ENCODE measurements around the gene EPB41L2. TPM values are rescaled to one million over a fixed set of nuclear protein-coding genes. Genes with fewer than 3 reads are reported as not detected.
A peak's percentile ranks its signal among the peaks of the same experiment; 100 is the strongest.

The EPB41L2 gene
- total and polyA plus RNA-seq, 8 donors, result 13.0 to 63.0 (median 17.4) TPM

DNA sequence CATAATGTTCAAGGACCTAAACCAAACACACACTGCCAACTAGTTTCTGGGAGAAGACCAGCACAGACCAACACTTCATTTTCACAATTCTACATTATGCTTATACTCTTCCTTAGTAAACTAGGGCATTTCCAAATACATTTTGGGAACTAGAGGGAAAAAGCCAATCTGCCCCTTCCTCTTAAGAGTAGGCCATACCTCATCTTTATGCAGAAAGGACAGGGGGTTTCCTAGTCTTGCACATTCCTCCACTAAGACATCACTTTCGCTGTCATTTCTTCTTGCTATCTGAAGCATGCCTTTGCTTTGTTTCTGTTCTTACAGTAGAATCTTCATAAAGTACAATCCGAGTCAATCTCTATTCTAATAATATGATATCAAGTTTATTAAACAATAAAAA lies 130.1 kb downstream of the EPB41L2 start:
- no peak overlapping the region for H3K4me3 ChIP-seq
- FAIRE-seq (no peak), DNase-seq (no peak), ATAC-seq (no peak)
- no peak overlapping the region for H3K27ac ChIP-seq
- H3K4me1 ChIP-seq, result peaks cover 0 to 2% (median 0%) of the 10 kb centered on the region in 3 donors
- TF ChIP-seq, protein P1, sequence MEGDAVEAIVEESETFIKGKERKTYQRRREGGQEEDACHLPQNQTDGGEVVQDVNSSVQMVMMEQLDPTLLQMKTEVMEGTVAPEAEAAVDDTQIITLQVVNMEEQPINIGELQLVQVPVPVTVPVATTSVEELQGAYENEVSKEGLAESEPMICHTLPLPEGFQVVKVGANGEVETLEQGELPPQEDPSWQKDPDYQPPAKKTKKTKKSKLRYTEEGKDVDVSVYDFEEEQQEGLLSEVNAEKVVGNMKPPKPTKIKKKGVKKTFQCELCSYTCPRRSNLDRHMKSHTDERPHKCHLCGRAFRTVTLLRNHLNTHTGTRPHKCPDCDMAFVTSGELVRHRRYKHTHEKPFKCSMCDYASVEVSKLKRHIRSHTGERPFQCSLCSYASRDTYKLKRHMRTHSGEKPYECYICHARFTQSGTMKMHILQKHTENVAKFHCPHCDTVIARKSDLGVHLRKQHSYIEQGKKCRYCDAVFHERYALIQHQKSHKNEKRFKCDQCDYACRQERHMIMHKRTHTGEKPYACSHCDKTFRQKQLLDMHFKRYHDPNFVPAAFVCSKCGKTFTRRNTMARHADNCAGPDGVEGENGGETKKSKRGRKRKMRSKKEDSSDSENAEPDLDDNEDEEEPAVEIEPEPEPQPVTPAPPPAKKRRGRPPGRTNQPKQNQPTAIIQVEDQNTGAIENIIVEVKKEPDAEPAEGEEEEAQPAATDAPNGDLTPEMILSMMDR (IDR thresholded peaks at IDR 0.05), result no peak
- no peaks in the 10 kb centered on the region for H3K36me3 ChIP-seq
- WGBS, 2 donors, result 76 to 96% methylated on average over 2 of the region's 2 CpGs
- intact Hi-C loops (cut with DNase I), result no loop called here
- H3K27me3 ChIP-seq, result no peaks in the 10 kb centered on the region
- no peaks in the 10 kb centered on the region for H3K9me3 ChIP-seq

DNA sequence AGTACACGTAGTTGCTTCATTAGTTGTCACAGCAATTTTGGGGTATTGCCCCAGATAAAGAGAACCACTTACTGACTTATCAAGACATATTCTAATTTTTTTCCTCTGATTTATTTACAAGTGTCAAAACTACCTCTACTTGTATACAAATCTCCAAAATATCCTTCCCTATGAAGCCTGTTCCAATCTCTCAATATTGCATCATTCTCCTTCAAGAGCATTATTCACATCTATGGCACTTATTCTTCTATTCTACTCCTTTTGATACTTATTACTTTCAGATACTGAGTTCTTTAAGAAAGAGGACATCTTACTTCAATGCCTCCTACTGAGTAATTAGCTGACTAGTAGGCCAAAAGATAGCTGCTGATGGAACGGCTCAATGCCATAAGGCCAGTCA lies 130.6 kb downstream of the EPB41L2 start:
- Histone ChIP-seq H3K4me3 (no peak overlapping the region), H3K27ac (no peak overlapping the region), H3K4me1 (peaks cover 0 to 2% (median 0%) of the 10 kb centered on the region in 3 donors), H3K9me3 (no peaks in the 10 kb centered on the region), H3K36me3 (no peaks in the 10 kb centered on the region), H3K27me3 (no peaks in the 10 kb centered on the region)
- WGBS, 2 donors, result 71 to 83% methylated on average over 2 of the region's 2 CpGs
- ATAC-seq, result no peak
- TF ChIP-seq, protein P1 (IDR thresholded peaks at IDR 0.05), result no peak
- intact Hi-C loops (cut with DNase I), result no loop called here
- no peak for DNase-seq
- FAIRE-seq, result no peak

DNA sequence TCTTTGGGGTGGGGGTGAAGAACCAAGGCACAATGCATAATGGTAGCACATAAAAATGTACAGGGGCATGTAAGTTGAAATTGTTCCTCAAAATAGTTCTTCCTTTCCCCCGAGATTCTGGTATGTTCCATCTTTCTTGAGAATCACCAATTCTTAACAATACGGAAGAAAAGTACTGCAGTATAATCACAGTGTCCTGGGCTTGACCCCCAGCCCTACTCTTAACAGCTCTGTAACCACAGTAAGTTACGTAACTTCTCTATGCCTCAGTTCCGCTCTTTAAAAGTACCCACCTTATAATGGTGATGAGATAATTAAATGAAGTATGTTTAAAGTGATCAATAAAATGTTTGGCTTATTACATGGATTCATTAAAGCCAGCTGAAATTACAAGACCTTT lies 131.4 kb downstream of the EPB41L2 start:
- DNase-seq (no peak), ATAC-seq (peak in 1 of 4 donors; percentile 42), FAIRE-seq (no peak)
- no peaks in the 10 kb centered on the region for H3K36me3 ChIP-seq
- H3K27ac ChIP-seq, result no peak overlapping the region
- H3K4me3 ChIP-seq, result no peak overlapping the region
- WGBS, 2 donors, result 93 to 97% methylated on average over 4 of the region's 4 CpGs
- H3K9me3 ChIP-seq, result no peaks in the 10 kb centered on the region
- H3K4me1 ChIP-seq, result peaks cover 0 to 2% (median 0%) of the 10 kb centered on the region in 3 donors
- TF ChIP-seq, protein P1 (IDR thresholded peaks at IDR 0.05), result no peak
- intact Hi-C loops (cut with DNase I), result no loop called here
- H3K27me3 ChIP-seq, result no peaks in the 10 kb centered on the region

DNA sequence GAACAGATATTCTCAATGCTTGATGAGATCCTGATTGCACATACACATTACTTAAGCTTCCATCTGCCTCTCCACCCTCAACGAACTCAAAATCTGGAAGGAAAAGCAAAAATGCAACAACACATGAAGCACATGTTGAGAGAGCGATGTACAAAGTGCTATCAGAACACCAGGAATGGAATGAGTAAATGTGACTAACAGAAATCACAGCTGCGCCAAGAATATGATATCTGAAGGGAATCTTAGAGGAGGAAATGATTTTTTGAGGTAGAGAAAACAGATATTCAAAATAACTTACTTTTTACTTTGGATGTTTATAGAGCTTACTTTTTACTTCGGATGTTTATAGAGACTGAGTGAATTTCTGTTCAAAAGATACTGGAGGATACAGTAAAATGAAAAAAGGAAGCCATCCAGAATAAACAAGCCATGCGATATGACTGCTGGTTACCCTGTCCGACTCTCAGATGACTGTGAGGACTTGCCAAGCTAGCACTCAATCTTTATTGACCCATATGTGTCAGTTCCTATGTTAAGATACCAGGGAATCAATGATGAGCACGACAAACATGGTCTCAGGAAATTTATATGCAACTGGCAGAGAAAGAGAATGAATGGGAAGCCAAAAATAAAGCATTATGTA lies 133.9 kb downstream of the EPB41L2 start:
- Histone ChIP-seq H3K27ac (no peak overlapping the region), H3K9me3 (no peaks in the 10 kb centered on the region), H3K4me3 (no peak overlapping the region), H3K27me3 (no peaks in the 10 kb centered on the region), H3K4me1 (peaks cover 0 to 2% (median 0%) of the 10 kb centered on the region in 3 donors), H3K36me3 (no peaks in the 10 kb centered on the region)
- TF ChIP-seq, protein P1 (IDR thresholded peaks at IDR 0.05), result no peak
- no peak for DNase-seq
- intact Hi-C loops (cut with DNase I), result no loop called here
- peak in 3 of 4 donors; percentile 32 to 51 (median 48) for ATAC-seq
- FAIRE-seq, result no peak
- WGBS, 2 donors, result 33 to 45% methylated on average over 7 of the region's 7 CpGs

DNA sequence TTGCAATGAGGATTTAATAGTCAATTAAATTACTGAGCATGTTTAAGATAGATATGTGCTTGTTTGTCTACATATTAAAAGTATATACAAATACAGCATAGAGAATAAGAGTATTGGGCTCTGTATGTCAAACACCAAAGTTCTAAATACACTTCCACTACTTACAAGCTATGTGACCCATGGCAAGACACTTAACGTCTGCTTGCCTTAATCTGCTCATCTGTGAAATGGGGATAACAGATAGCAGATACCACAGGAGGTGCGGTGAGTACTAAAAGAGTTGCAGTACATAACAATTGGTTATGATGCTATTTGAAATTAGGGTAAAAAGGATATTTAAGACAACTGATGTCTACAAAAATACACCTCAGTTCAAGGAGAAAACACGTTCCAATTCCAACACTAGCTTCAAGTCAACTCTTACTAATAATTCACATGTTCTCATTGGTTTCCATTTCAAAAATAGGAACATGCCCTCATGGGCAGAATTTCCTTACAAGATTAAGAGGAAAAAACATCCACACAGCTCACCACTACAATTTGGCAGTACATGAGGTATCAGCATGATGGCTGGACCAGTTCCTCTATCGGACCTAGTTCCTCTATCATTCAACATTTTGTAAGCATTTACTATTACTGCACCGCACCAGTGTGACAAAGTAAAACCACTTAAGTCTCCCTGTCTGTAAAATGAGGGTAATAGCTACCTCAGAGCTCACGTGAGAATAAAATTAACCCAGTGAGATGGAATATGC lies 134.7 kb downstream of the EPB41L2 start:
- H3K27me3 ChIP-seq, result no peaks in the 10 kb centered on the region
- intact Hi-C loops (cut with DNase I), result no loop called here
- no peak overlapping the region for H3K27ac ChIP-seq
- H3K4me3 ChIP-seq, result no peak overlapping the region
- TF ChIP-seq, protein P1 (IDR thresholded peaks at IDR 0.05), result no peak
- no peaks in the 10 kb centered on the region for H3K9me3 ChIP-seq
- WGBS, 2 donors, result 84 to 92% methylated on average over 6 of the region's 6 CpGs
- H3K36me3 ChIP-seq, result no peaks in the 10 kb centered on the region
- H3K4me1 ChIP-seq, result peaks cover 0 to 2% (median 0%) of the 10 kb centered on the region in 3 donors
- ATAC-seq, result peak in 2 of 4 donors; percentile 80
- no peak for FAIRE-seq
- DNase-seq, result no peak

Measured in pancreas (tissue), 10 donors.